Measurements from ENCODE around the gene MUC22. TPM values are rescaled to one million over a fixed set of nuclear protein-coding genes. Genes with fewer than 3 reads are reported as not detected.
"Not testable (repeated sequence)": the region's sequence is repeated elsewhere in the genome, so short reads cannot be mapped to it uniquely, and the experiment has no call there.

MUC22 gene
- total RNA-seq, 4 donors from 2014 or later: not detected

DNA sequence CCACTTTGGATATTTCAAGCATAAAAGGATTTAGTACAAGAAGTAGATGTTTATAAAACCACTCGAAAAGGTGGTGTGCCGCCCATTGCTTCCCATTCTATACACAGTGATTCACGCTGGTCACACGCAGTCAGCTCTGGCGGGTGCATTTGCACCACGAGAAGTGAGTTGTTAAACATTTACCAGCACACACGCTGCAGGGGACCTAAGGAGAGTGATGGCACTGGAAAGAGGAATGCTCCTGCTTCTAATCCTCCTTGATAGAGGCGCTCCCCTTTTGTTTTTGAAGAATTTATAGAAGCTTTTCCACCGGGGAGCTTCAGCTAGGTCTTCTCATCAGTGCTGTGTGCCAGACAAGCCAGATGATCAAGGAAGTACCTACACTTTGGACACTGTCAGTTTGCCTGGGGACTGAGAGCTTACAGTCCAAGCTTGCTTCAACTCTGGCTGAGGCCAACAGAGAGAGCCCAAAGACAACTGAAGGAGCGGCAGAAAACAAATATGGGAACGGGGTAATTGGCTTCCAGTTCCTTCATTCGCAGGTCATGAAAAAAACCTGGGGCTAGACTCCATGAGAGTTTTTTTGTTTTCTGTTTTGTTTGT, 31.2 kb downstream of the MUC22 start:
- H3K27me3 ChIP-seq: peaks cover 0 to 16% (median 0%) of the 10 kb centered on the region in 4 donors
- no peaks in the 10 kb centered on the region for H3K9me3 ChIP-seq
- H3K4me3 ChIP-seq: no peak overlapping the region
- intact Hi-C loops (cut with DNase I): no loop called here
- WGBS: 78% methylated on average over 12 of the region's 12 CpGs
- no peak overlapping the region for H3K27ac ChIP-seq (replicated peaks in 1 of 4)
- DNase-seq (ENCODE audit: extremely low spot score): no peak
- H3K36me3 ChIP-seq: no peaks in the 10 kb centered on the region
- TF ChIP-seq POLR2AphosphoS5 (IDR thresholded peaks at IDR 0.05): no peak
- TF ChIP-seq, protein P1, sequence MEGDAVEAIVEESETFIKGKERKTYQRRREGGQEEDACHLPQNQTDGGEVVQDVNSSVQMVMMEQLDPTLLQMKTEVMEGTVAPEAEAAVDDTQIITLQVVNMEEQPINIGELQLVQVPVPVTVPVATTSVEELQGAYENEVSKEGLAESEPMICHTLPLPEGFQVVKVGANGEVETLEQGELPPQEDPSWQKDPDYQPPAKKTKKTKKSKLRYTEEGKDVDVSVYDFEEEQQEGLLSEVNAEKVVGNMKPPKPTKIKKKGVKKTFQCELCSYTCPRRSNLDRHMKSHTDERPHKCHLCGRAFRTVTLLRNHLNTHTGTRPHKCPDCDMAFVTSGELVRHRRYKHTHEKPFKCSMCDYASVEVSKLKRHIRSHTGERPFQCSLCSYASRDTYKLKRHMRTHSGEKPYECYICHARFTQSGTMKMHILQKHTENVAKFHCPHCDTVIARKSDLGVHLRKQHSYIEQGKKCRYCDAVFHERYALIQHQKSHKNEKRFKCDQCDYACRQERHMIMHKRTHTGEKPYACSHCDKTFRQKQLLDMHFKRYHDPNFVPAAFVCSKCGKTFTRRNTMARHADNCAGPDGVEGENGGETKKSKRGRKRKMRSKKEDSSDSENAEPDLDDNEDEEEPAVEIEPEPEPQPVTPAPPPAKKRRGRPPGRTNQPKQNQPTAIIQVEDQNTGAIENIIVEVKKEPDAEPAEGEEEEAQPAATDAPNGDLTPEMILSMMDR (IDR thresholded peaks at IDR 0.05): no peak
- no peak for TF ChIP-seq EP300 (IDR thresholded peaks at IDR 0.05)
- no peak for TF ChIP-seq POLR2A (IDR thresholded peaks at IDR 0.05; ENCODE audit: low read depth)
- H3K4me1 ChIP-seq: peaks cover 0 to 10% (median 5%) of the 10 kb centered on the region in 4 donors

DNA sequence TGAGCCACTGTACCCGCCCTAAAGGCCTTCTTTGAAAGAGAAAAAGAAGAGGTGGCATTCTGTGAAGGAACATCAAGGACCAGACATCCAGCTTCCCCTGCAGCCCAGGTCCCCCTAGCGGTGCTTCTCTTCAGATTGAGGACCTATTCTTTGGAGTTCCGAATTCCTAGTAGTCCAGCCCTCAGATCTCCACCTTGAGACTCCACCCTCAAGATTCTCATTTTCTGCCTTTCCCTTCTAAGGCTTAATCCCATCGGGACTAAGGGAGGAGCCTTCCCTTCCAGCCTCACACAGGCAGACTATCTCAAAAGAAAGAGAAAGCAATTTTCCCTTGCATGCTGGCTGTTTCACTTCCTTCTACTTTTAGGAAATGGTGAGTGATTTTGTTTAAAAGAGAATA, 32.5 kb downstream of the MUC22 start:
- intact Hi-C loops (cut with DNase I): no loop called here

DNA sequence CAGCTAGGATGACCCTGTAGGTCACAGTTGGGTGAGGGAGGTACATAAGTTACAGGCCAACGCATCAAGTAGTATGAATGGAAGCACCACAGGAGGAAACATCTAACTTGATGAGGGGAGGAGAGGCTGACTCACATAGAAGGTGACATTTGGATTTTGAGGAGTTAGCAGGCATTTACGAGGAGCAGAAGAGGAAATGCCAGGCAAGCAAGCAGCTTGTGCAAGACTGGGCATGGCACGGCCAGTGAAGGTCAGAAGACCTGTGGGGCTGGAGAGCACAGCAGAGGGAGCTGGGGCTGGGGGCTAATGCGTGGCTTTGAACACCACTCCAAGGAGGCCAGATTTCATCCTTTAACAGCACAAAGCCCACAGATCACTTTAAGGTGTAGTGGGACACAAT, 37.8 kb downstream of the MUC22 start:
- Histone ChIP-seq H3K27me3 (peaks cover 0 to 40% (median 0%) of the 10 kb centered on the region in 4 donors), H3K4me1 (peaks cover 0 to 6% (median 2%) of the 10 kb centered on the region in 4 donors), H3K4me3 (no peak overlapping the region), H3K9me3 (no peaks in the 10 kb centered on the region), H3K36me3 (no peaks in the 10 kb centered on the region), H3K27ac (replicated peaks in 1 of 4) (no peak overlapping the region)
- intact Hi-C loops (cut with DNase I): no loop called here
- DNase-seq (ENCODE audit: extremely low spot score): no peak
- WGBS: 69% methylated on average over 4 of the region's 4 CpGs
- TF ChIP-seq, protein P1 (IDR thresholded peaks at IDR 0.05): no peak
- TF ChIP-seq POLR2A (IDR thresholded peaks at IDR 0.05; ENCODE audit: low read depth) (no peak), POLR2AphosphoS5 (IDR thresholded peaks at IDR 0.05) (no peak), EP300 (IDR thresholded peaks at IDR 0.05) (no peak)

More for the DNA sequence above, 32.5 kb downstream of the MUC22 start:
- no peak overlapping the region for H3K27ac ChIP-seq (replicated peaks in 1 of 4)
- H3K4me1 ChIP-seq: peaks cover 0 to 10% (median 5%) of the 10 kb centered on the region in 4 donors
- TF ChIP-seq POLR2A (IDR thresholded peaks at IDR 0.05; ENCODE audit: low read depth): no peak
- no peak for TF ChIP-seq EP300 (IDR thresholded peaks at IDR 0.05)
- no peak for TF ChIP-seq POLR2AphosphoS5 (IDR thresholded peaks at IDR 0.05)
- TF ChIP-seq, protein P1 (IDR thresholded peaks at IDR 0.05): peak; percentile 24 to 47 (median 34)
- no peak overlapping the region for H3K4me3 ChIP-seq
- DNase-seq (ENCODE audit: extremely low spot score): no peak
- no peaks in the 10 kb centered on the region for H3K9me3 ChIP-seq
- no peaks in the 10 kb centered on the region for H3K36me3 ChIP-seq
- H3K27me3 ChIP-seq: peaks cover 0 to 21% (median 0%) of the 10 kb centered on the region in 4 donors
- WGBS: 6% methylated on average over 3 of the region's 4 CpGs

- TF ChIP-seq, protein P1 (IDR thresholded peaks at IDR 0.05): no peak
- TF ChIP-seq EP300 (IDR thresholded peaks at IDR 0.05) (no peak), POLR2A (IDR thresholded peaks at IDR 0.05; ENCODE audit: low read depth) (no peak), POLR2AphosphoS5 (IDR thresholded peaks at IDR 0.05) (no peak)
- intact Hi-C loops (cut with DNase I): no loop called here
- Histone ChIP-seq H3K36me3 (no peaks in the 10 kb centered on the region), H3K27me3 (peaks cover 0 to 48% (median 0%) of the 10 kb centered on the region in 4 donors), H3K27ac (replicated peaks in 1 of 4) (no peak overlapping the region), H3K4me3 (no peak overlapping the region), H3K4me1 (no peaks in the 10 kb centered on the region), H3K9me3 (no peaks in the 10 kb centered on the region)
- 88% methylated on average over 6 of the region's 6 CpGs for WGBS
- DNase-seq (ENCODE audit: extremely low spot score): no peak
These were observed 39.2 kb downstream of the MUC22 start for GRCh38 chr6:31049518-31049917.

DNA sequence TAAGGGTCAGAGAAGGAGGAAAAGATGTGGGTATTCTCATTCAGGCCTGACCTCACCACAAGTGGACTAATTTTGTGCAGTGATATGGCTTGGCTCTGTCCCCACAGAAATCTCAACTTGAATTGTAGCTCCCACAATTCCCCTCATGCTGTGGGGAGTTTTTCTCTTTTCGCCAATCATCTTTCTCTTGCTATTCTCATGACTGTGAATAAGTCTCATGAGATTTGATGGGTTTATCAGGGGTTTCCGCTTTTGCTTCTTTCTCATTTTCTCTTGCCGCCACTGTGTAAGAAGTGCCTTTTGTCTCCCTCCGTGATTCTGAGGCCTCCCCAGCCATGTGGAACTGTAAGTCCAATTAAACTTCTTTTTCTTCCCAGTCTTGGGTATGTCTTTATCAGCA, 42.9 kb downstream of the MUC22 start:
- H3K27ac ChIP-seq (replicated peaks in 1 of 4); intact Hi-C loops (cut with DNase I); H3K36me3 ChIP-seq; H3K9me3 ChIP-seq; H3K4me1 ChIP-seq; H3K4me3 ChIP-seq; DNase-seq (ENCODE audit: extremely low spot score): not testable (repeated sequence)
- WGBS: 91% methylated on average over 4 of the region's 4 CpGs
- peaks cover 0 to 33% (median 0%) of the 10 kb centered on the region in 4 donors for H3K27me3 ChIP-seq

Measured in esophagus muscularis mucosa (tissue), 4 donors.